Trophoblast cell (in vitro differentiated cells and primary cell): ENCODE results near the gene EPHB2.

ENCODE experiments used
- DNase-seq, 2 donors: peaks; one replicate each; pipeline ENCODE4 v3.0.0-alpha.2; 2016
- H2AFZ ChIP-seq: 2 replicates; pipeline ENCODE4 v1.6.1; 2013; ENCODE audit warnings: low read length, moderate library complexity, mild to moderate bottlenecking; ENCODE audit not compliant: insufficient read depth, poor library complexity
- H2AK5ac ChIP-seq: 2 replicates; pipeline ENCODE4 v1.6.1; 2013; ENCODE audit warnings: mild to moderate bottlenecking, low read length
- H2BK120ac ChIP-seq: 2 replicates; pipeline ENCODE4 v1.6.1; 2013; ENCODE audit warnings: low read length, mild to moderate bottlenecking, moderate library complexity; ENCODE audit not compliant: insufficient read depth, poor library complexity
- H2BK12ac ChIP-seq: 2 replicates; pipeline ENCODE4 v1.6.1; 2013; ENCODE audit warnings: mild to moderate bottlenecking, low read length, moderate library complexity
- H2BK5ac ChIP-seq: 2 replicates; pipeline ENCODE4 v1.6.1; 2013; ENCODE audit warnings: low read length, low read depth, moderate library complexity, mild to moderate bottlenecking; ENCODE audit not compliant: poor library complexity
- H3K14ac ChIP-seq: 2 replicates; pipeline ENCODE4 v1.6.1; 2013; ENCODE audit warnings: mild to moderate bottlenecking, low read length
- H3K18ac ChIP-seq: 2 replicates; pipeline ENCODE4 v1.6.1; 2013; ENCODE audit warnings: mild to moderate bottlenecking, low read length
- H3K23ac ChIP-seq: 2 replicates; pipeline ENCODE4 v1.6.1; 2013; ENCODE audit warnings: low read length
- H3K27ac ChIP-seq: 2 replicates; pipeline ENCODE4 v1.5.1; 2013; ENCODE audit warnings: low read depth, mild to moderate bottlenecking, inconsistent platforms, low read length, moderate library complexity
- H3K27me3 ChIP-seq: 2 replicates; pipeline ENCODE4 v1.6.1; 2013; ENCODE audit warnings: inconsistent platforms, mild to moderate bottlenecking, low read length, moderate library complexity; ENCODE audit not compliant: insufficient read depth
- H3K36me3 ChIP-seq, 2 experiments: 1 replicate in 1 of 2; 2 replicates in 1 of 2; pipeline ENCODE4 v1.6.1; 2013; ENCODE audit warnings: low read length in 2 of 2, mild to moderate bottlenecking in 2 of 2, moderate library complexity in 1 of 2; ENCODE audit not compliant: insufficient read depth in 2 of 2, control insufficient read depth in 1 of 2
- H3K4ac ChIP-seq: 2 replicates; pipeline ENCODE4 v1.6.1; 2013; ENCODE audit warnings: low read depth, mild to moderate bottlenecking, low read length, moderate library complexity
- H3K4me1 ChIP-seq, 2 experiments: 1 replicate in 1 of 2; 2 replicates in 1 of 2; pipeline ENCODE4 v1.6.1; 2013; ENCODE audit warnings: low read length in 2 of 2, mild to moderate bottlenecking in 2 of 2, moderate library complexity in 1 of 2; ENCODE audit not compliant: insufficient read depth in 2 of 2, control insufficient read depth in 1 of 2
- H3K4me2 ChIP-seq: 2 replicates; pipeline ENCODE4 v1.6.1; 2013; ENCODE audit warnings: inconsistent platforms, mild to moderate bottlenecking, low read length, moderate library complexity
- H3K4me3 ChIP-seq: 2 replicates; pipeline ENCODE4 v1.5.1; 2013; ENCODE audit warnings: mild to moderate bottlenecking, low read depth, low read length, inconsistent platforms
- H3K79me1 ChIP-seq: one replicate; pipeline ENCODE4 v1.6.1; 2013; ENCODE audit warnings: low read length
- H3K79me2 ChIP-seq: 2 replicates; pipeline ENCODE4 v1.6.1; 2013; ENCODE audit warnings: low read length, mild to moderate bottlenecking; ENCODE audit not compliant: control insufficient read depth, insufficient read depth, poor library complexity
- H3K9ac ChIP-seq: 2 replicates; pipeline ENCODE4 v1.6.1; 2013; ENCODE audit warnings: mild to moderate bottlenecking, low read length
- H3K9me3 ChIP-seq: 2 replicates; pipeline ENCODE4 v1.6.1; 2013; ENCODE audit warnings: low read depth, mild to moderate bottlenecking, control low read depth, inconsistent platforms, low read length; ENCODE audit not compliant: insufficient read depth
- H4K12ac ChIP-seq: 2 replicates; pipeline ENCODE4 v1.6.1; 2013; ENCODE audit warnings: low read depth, mild to moderate bottlenecking, low read length, moderate library complexity
- H4K8ac ChIP-seq: 2 replicates; pipeline ENCODE4 v1.6.1; 2013; ENCODE audit warnings: low read depth, mild to moderate bottlenecking, low read length, moderate library complexity
- H4K91ac ChIP-seq: one replicate; pipeline ENCODE4 v1.6.1; 2013; ENCODE audit warnings: low read depth, mild to moderate bottlenecking, low read length, moderate library complexity
- WGBS: extraction: QIAGEN DNeasy Blood & Tissue Kit; methylation state at CpG from one replicate; pipeline ENCODE4 v1.1.7; 2013; ENCODE audit warnings: missing lambda C conversion rate; ENCODE audit not compliant: insufficient read length, insufficient coverage; ENCODE audit errors: extremely low coverage; 5-methylcytosine and 5-hydroxymethylcytosine counted together

Gene EPHB2

DNA sequence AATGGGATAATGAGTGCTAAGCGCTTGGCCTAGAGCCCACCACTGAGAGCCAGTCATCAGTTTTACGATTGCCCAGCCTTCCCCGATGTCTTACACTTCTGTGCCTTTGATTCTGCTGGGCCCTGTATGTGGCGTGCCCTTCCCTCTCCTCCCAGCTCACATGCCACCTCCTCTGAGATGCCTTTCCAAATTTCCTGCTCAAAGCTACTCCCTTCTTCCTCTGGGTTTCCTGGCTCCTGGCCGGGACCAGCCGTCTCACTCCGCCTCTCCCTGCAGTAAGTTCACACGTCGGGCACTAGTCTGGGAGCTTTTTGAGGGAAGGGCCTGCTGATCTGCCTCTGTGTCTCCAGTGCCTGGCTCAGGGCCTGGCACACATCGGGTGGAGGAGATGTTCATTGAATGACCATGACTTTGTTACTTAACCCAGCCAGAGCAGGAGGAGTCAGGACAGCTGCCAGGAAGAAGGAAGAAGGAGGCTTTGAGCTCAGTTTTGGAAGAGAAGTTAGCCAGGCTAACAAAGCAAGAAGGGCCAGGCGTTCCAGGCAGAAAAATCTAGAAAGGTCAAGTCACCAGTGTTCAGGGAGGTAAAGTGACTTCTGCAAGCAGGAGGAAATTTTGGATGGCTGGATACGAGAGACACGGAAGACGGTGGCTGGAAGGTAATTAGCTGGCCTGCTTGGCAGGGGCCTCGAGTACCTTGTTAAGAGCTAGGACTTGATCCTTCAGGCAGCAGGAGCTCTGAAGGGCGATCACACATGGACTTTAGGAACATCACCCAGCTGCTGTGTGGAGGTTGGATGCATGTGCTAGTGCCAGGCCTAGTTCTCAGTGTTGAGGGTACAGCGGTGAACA, 63.6 kb downstream of the EPHB2 start:
- H2BK120ac ChIP-seq = no peak overlapping the region
- H2AFZ ChIP-seq = no peak overlapping the region
- no peak overlapping the region for H4K12ac ChIP-seq
- no peak overlapping the region for H3K23ac ChIP-seq
- no peaks in the 10 kb centered on the region for H3K27me3 ChIP-seq
- no peak overlapping the region for H2BK5ac ChIP-seq
- no peaks in the 10 kb centered on the region for H3K9me3 ChIP-seq
- H4K8ac ChIP-seq = no peak overlapping the region
- H3K4me1 ChIP-seq = no peaks in the 10 kb centered on the region
- no peak overlapping the region for H3K18ac ChIP-seq
- no peak overlapping the region for H2BK12ac ChIP-seq
- no peaks in the 10 kb centered on the region for H3K79me1 ChIP-seq
- no peak overlapping the region for H3K14ac ChIP-seq
- no peak overlapping the region for H3K4me2 ChIP-seq
- no peaks in the 10 kb centered on the region for H3K36me3 ChIP-seq
- H2AK5ac ChIP-seq = no peak overlapping the region
- DNase-seq = no peak
- H3K9ac ChIP-seq = no peak overlapping the region
- no peak overlapping the region for H4K91ac ChIP-seq
- no peak overlapping the region for H3K27ac ChIP-seq
- H3K4ac ChIP-seq = no peak overlapping the region
- WGBS = no CpG with 5 or more reads among the region's 17 CpGs
- no peaks in the 10 kb centered on the region for H3K79me2 ChIP-seq
- H3K4me3 ChIP-seq = no peak overlapping the region

DNA sequence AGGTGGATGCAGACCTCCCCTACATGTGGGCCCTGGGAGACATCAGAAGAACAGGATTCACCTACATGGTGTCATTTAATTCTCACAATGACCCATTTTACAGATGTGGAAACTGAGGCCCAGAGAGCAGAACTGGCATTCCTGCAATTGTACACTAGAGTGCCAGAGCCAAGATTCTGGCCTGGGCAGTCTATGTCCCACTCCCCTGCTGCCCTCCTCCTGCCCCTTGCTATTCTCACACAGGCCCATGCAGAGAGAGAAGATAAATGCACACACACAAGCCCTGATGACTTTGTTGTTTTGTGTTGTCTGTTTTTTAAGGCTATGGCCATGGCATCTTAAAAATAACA, 64.2 kb downstream of the EPHB2 start:
- no peak overlapping the region for H2AFZ ChIP-seq
- no peak overlapping the region for H2BK120ac ChIP-seq
- H3K9ac ChIP-seq = no peak overlapping the region
- H2BK5ac ChIP-seq = no peak overlapping the region
- H3K27me3 ChIP-seq = no peaks in the 10 kb centered on the region
- H3K4me1 ChIP-seq = no peaks in the 10 kb centered on the region
- no peak overlapping the region for H2BK12ac ChIP-seq
- no peak overlapping the region for H4K8ac ChIP-seq
- H3K79me2 ChIP-seq = no peaks in the 10 kb centered on the region
- H3K23ac ChIP-seq = no peak overlapping the region
- H3K4me2 ChIP-seq = no peak overlapping the region
- H3K27ac ChIP-seq = no peak overlapping the region
- no peak overlapping the region for H4K12ac ChIP-seq
- H3K4me3 ChIP-seq = no peak overlapping the region
- no peak overlapping the region for H3K4ac ChIP-seq
- H4K91ac ChIP-seq = no peak overlapping the region
- no peak overlapping the region for H3K18ac ChIP-seq
- no peaks in the 10 kb centered on the region for H3K9me3 ChIP-seq
- H2AK5ac ChIP-seq = no peak overlapping the region
- H3K79me1 ChIP-seq = no peaks in the 10 kb centered on the region
- no peaks in the 10 kb centered on the region for H3K36me3 ChIP-seq
- no peak overlapping the region for H3K14ac ChIP-seq
- no peak for DNase-seq

DNA sequence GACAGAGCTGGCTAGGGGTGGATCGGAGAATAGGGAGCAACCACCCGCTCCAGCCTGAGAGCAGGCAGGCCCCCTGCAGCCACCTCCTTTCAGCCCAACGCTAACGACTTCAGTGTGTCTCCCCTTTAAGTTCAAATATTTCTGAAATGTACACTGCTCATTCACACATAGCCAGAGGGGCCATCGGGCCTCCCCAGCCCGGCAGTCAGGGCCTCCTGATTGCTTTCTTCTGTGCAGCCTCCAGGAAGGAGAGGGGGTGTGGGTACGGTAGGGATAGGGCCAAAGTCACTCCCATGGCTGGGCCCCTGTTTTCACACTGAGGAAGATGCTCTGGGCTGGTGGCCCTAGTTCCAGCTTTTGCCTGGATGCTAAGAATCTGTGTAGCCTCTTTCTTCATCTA, 64.8 kb downstream of the EPHB2 start:
- no CpG with 5 or more reads among the region's 7 CpGs for WGBS

GRCh38 chr1:22776035-22776613, 65.5 kb downstream of the EPHB2 start:
- H3K4me3 ChIP-seq = no peak overlapping the region
- H3K9ac ChIP-seq = no peak overlapping the region
- no peak overlapping the region for H4K8ac ChIP-seq
- no peaks in the 10 kb centered on the region for H3K79me1 ChIP-seq
- WGBS = no CpG with 5 or more reads among the region's 10 CpGs
- no peak overlapping the region for H3K4me2 ChIP-seq
- no peak for DNase-seq
- H3K27ac ChIP-seq = no peak overlapping the region
- H3K79me2 ChIP-seq = no peaks in the 10 kb centered on the region
- no peak overlapping the region for H4K12ac ChIP-seq
- H3K23ac ChIP-seq = no peak overlapping the region
- no peak overlapping the region for H2AK5ac ChIP-seq
- H3K27me3 ChIP-seq = no peaks in the 10 kb centered on the region
- no peak overlapping the region for H2BK5ac ChIP-seq
- H3K4ac ChIP-seq = no peak overlapping the region
- no peak overlapping the region for H2AFZ ChIP-seq
- H2BK12ac ChIP-seq = no peak overlapping the region
- H3K9me3 ChIP-seq = no peaks in the 10 kb centered on the region
- H3K14ac ChIP-seq = no peak overlapping the region
- H2BK120ac ChIP-seq = no peak overlapping the region
- no peaks in the 10 kb centered on the region for H3K36me3 ChIP-seq
- H3K18ac ChIP-seq = no peak overlapping the region
- no peak overlapping the region for H4K91ac ChIP-seq
- no peaks in the 10 kb centered on the region for H3K4me1 ChIP-seq

More for the DNA sequence above, 64.8 kb downstream of the EPHB2 start:
- Histone ChIP-seq H3K14ac (no peak overlapping the region), H2BK12ac (no peak overlapping the region), H3K4me2 (no peak overlapping the region), H3K23ac (no peak overlapping the region), H2BK120ac (no peak overlapping the region), H4K91ac (no peak overlapping the region), H3K36me3 (no peaks in the 10 kb centered on the region), H2AFZ (no peak overlapping the region), H2BK5ac (no peak overlapping the region), H3K9me3 (no peaks in the 10 kb centered on the region), H3K27ac (no peak overlapping the region), H3K79me1 (no peaks in the 10 kb centered on the region), H2AK5ac (no peak overlapping the region), H3K27me3 (no peaks in the 10 kb centered on the region), H3K4me1 (no peaks in the 10 kb centered on the region), H3K4ac (no peak overlapping the region), H4K12ac (no peak overlapping the region), H3K9ac (no peak overlapping the region), H3K4me3 (no peak overlapping the region), H3K79me2 (no peaks in the 10 kb centered on the region), H4K8ac (no peak overlapping the region), H3K18ac (no peak overlapping the region)
- no peak for DNase-seq
